AG04450 (cell line): ENCODE measurements around the gene RUBCN. TPM values are rescaled to one million over a fixed set of nuclear protein-coding genes. Genes with fewer than 3 reads are reported as not detected.
"Not testable (repeated sequence)": the region's sequence is repeated elsewhere in the genome, so short reads cannot be mapped to it uniquely, and the experiment has no call there.

Source experiments
- CTCF ChIA-PET: fragments of 300-600, 350-600 bp; formaldehyde crosslinking; extraction: SDS; loops from one replicate; lab custom pipeline; 2022; ENCODE audit warnings: antibody characterized with exemption, inconsistent platforms; lab: Charles Lee
- POLR2A ChIA-PET: fragments of 350-600 bp; formaldehyde crosslinking; extraction: SDS; loops from one replicate; lab custom pipeline; 2021; ENCODE audit warnings: antibody characterized with exemption, inconsistent platforms; lab: Yijun Ruan, JAX
- DNase-seq: peaks from one replicate; pipeline ENCODE4 v3.0.0-alpha.2; 2011; ENCODE audit warnings: low read depth, low spot score
- H3K27ac ChIP-seq: one replicate; pipeline ENCODE4 v1.5.1; 2012; ENCODE audit warnings: low read depth, low read length, control low read depth
- H3K27me3 ChIP-seq: one replicate; pipeline ENCODE4 v1.6.0; 2012; ENCODE audit warnings: low read length; ENCODE audit not compliant: control insufficient read depth, insufficient read depth
- H3K4me3 ChIP-seq: 2 replicates; pipeline ENCODE4 v1.5.1; 2011; ENCODE audit warnings: mild to moderate bottlenecking, low read depth, low read length, control low read depth
- H3K9me3 ChIP-seq: 2 replicates; pipeline ENCODE4 v1.5.1; 2012; ENCODE audit warnings: low read length; ENCODE audit not compliant: control insufficient read depth, insufficient read depth
- polyA plus RNA-seq: library from polyadenylated mRNA; depleted of rRNA; stranded (reverse); fragments of >200 nt; gene quantifications from 2 replicates; pipeline ENCODE4 v1.2.3, GENCODE V29; 2011

The RUBCN gene
- polyA plus RNA-seq, 1 experiment: 9.4 TPM

- H3K9me3 ChIP-seq, CTCF ChIA-PET, H3K4me3 ChIP-seq, H3K27ac ChIP-seq, H3K27me3 ChIP-seq, DNase-seq, POLR2A ChIA-PET: not testable (repeated sequence)
Measured at GRCh38 chr3:197663367-197664140, 73.2 kb downstream of the RUBCN start.

GRCh38 chr3:197662352-197662751 lies 74.4 kb downstream of the RUBCN start:
- H3K27ac ChIP-seq, H3K9me3 ChIP-seq, POLR2A ChIA-PET, H3K4me3 ChIP-seq, H3K27me3 ChIP-seq, CTCF ChIA-PET, DNase-seq: not testable (repeated sequence)

DNA sequence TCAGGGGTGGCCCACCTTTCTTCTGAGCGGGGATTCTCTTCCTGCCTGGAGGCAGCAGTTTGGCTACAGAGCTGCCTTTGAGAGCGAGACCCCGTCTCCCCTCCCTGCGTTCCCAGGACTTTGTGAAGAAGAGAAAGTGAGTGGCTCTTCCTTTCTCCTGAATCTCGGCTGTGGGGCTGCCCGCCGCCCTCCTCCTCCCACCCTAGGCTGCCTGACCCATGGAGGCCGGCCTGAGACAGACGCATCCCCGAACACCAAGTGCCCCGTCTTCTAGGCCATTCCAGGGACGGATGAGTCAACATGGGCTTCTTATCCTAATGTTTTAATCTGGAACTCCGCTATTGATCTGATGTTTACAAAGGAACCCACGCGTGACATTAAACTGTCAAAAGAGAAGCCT lies 74.8 kb downstream of the RUBCN start:
- H3K4me3 ChIP-seq, H3K9me3 ChIP-seq, DNase-seq, POLR2A ChIA-PET, CTCF ChIA-PET, H3K27ac ChIP-seq, H3K27me3 ChIP-seq: not testable (repeated sequence)

DNA sequence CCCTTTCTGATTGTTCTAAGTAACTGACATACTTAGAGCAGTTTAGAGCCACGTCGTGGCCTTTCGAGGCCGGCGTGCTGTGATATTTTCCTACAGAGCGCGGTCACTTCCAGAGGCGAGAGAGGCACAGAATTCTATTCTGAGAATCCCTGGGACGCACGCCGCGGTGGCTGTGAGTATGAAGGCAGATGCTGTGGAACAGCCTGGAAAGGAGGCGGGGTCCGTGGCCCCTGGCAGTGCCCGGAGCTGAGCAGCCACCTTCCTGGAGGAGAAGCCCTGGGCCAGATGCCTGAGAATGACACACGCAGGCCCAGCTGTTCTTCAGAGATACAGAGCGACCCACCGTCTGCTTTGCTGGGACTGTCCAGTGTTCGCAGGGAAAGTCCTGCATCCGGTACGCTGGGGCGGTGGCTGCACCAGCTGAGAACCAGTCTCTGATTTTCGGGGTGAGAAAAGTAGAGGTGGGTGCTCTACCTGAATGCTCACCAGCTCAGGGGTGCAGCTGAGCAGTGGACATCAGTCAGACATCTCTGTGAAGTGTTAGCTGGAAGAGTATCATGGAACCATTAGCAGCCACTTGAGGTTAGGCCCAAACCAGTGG lies 75.4 kb downstream of the RUBCN start:
- H3K4me3 ChIP-seq, DNase-seq, POLR2A ChIA-PET, H3K27ac ChIP-seq, H3K27me3 ChIP-seq, CTCF ChIA-PET, H3K9me3 ChIP-seq: not testable (repeated sequence)

- H3K4me3 ChIP-seq, H3K27me3 ChIP-seq, POLR2A ChIA-PET, CTCF ChIA-PET, DNase-seq, H3K9me3 ChIP-seq, H3K27ac ChIP-seq: not testable (repeated sequence)
Measured at GRCh38 chr3:197659701-197660100, 77.0 kb downstream of the RUBCN start.

DNA sequence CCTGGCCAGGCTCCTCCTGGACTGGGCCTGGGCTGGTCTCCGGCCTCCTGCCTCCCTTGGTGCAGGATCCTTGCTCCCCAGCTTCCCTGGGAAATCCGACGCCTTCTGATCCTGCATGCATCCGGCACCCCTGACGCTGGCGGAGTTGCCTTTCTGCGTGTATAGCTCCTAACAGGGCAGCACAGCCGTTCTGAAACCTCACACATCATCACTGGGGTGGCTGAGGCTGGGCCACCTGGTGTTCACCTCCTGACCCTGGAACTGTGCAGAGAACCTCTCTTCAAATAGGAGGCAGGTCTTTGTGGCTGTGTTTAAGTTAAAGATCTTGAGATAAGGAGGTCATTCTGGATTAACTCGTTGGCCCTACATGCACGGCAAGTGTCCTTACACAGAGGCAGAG lies 77.6 kb downstream of the RUBCN start:
- CTCF ChIA-PET, H3K27ac ChIP-seq, H3K27me3 ChIP-seq, POLR2A ChIA-PET, DNase-seq, H3K4me3 ChIP-seq, H3K9me3 ChIP-seq: not testable (repeated sequence)

- H3K9me3 ChIP-seq, H3K27me3 ChIP-seq, POLR2A ChIA-PET, DNase-seq, H3K4me3 ChIP-seq, H3K27ac ChIP-seq, CTCF ChIA-PET: not testable (repeated sequence)
Measured at GRCh38 chr3:197658706-197659105, 78.0 kb downstream of the RUBCN start.

DNA sequence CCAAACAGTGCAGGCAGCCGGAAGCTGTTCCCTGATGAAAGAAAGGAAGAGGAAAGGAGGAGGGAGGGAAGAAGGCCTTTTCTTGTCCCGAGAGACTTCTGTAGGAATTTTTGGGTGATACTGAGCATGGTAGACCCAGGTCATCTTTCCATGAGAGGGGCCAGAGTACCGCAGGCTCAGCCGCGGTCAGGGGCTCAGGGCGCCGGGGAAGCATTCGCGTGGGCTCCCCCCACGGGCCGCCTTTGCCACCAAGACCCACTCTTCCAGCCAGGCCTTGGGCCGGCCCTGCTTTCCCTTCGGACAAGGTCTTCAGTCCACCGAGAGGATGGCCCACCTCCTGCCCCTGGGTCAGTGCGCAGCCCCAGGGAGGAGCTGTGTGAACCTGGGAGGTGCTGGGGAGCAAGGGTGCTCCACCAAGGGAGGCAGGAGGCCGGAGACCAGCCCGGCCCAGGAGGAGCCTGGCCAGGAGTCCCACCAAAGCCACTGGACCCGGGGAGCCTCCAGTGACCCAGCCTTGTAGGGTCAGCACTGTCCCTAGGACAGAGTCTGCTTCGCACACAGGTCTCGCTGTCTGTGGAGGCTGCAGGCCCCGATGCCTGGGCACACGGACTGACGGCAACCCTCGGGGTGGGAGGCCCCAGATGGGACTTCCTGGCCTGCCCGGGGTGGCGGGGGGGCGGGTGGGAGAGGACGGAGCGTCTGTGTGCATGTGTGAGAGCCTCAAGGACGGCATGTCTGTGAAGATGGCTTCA lies 79.0 kb downstream of the RUBCN start:
- POLR2A ChIA-PET, H3K27me3 ChIP-seq, H3K27ac ChIP-seq, H3K9me3 ChIP-seq, DNase-seq, H3K4me3 ChIP-seq, CTCF ChIA-PET: not testable (repeated sequence)

DNA sequence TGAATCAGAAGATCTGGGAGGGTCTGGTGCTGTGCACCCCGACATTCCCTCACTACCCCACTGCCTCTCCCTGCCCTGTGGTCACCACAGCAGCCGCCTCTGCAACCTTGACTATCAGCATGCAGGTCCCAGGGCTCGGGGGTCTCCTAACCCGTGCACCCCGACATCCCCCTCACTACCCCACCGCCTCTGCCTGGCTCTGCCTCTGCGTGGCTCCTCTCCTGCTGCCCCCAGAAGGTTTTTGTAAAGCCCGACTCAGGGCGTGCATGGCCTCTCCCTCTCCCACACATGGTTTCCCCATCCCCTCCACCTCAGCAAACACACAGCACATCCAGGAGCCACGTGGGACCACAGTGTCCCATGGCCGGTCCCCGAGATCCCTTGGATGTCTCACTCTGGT lies 79.7 kb downstream of the RUBCN start:
- DNase-seq, POLR2A ChIA-PET, CTCF ChIA-PET: not testable (repeated sequence)

DNA sequence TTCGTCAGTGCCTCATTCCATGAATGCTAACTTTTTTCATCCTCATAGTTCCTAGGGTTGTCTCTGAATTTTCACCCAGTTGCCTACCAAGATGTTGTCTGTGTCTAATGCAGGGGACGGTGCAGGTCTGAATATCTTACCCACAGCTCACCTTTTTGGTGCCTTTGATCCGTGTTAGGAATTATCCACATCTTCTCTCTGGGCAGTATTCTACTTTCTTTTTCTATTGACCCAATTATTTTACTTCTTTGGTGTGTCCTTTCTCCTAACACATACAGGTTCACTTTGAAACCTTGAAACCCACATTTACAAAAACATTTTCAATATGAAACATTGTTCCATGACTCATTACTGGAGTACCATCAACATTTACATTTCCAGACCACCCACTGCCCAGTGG lies 80.6 kb downstream of the RUBCN start:
- DNase-seq, CTCF ChIA-PET, H3K9me3 ChIP-seq, H3K4me3 ChIP-seq, POLR2A ChIA-PET, H3K27me3 ChIP-seq, H3K27ac ChIP-seq: not testable (repeated sequence)

More for the DNA sequence above, 79.7 kb downstream of the RUBCN start:
- H3K9me3 ChIP-seq, H3K27ac ChIP-seq, H3K4me3 ChIP-seq, H3K27me3 ChIP-seq: not testable (repeated sequence)

- POLR2A ChIA-PET, H3K27me3 ChIP-seq, DNase-seq, H3K9me3 ChIP-seq, H3K27ac ChIP-seq, H3K4me3 ChIP-seq, CTCF ChIA-PET: not testable (repeated sequence)
Measured at GRCh38 chr3:197654998-197655330, 81.7 kb downstream of the RUBCN start.
